ENCODE measurements around the gene IGSF9.

IGSF9 gene

GRCh38 chr1:159973350-159973940 lies 28.0 kb upstream of the IGSF9 start:
- DNase-seq, result no peak

- no peak for DNase-seq
Observed at GRCh38 chr1:159972443-159973205, 27.2 kb upstream of the IGSF9 start.

GRCh38 chr1:159970932-159971342 lies 25.5 kb upstream of the IGSF9 start:
- no peak for DNase-seq

- no peak for DNase-seq
Observed at GRCh38 chr1:159968901-159969300, 23.5 kb upstream of the IGSF9 start.

- no peak for DNase-seq
Observed at GRCh38 chr1:159965263-159965662, 19.9 kb upstream of the IGSF9 start.

GRCh38 chr1:159964144-159964543 lies 18.7 kb upstream of the IGSF9 start:
- no peak for DNase-seq

- DNase-seq, result no peak
Observed at GRCh38 chr1:159962176-159962575, 16.8 kb upstream of the IGSF9 start.

GRCh38 chr1:159961636-159962035 lies 16.2 kb upstream of the IGSF9 start:
- DNase-seq, result no peak

GRCh38 chr1:159960721-159961381 lies 15.4 kb upstream of the IGSF9 start:
- no peak for DNase-seq

GRCh38 chr1:159959451-159959850 lies 14.0 kb upstream of the IGSF9 start:
- DNase-seq, result no peak

- no peak for DNase-seq
Observed at GRCh38 chr1:159958719-159959380, 13.4 kb upstream of the IGSF9 start.

- DNase-seq, result no peak
Observed at GRCh38 chr1:159957824-159958268, 12.4 kb upstream of the IGSF9 start.

- DNase-seq, result no peak
Observed at GRCh38 chr1:159955456-159955855, 10.0 kb upstream of the IGSF9 start.

- no peak for DNase-seq
Observed at GRCh38 chr1:159953536-159954515, 8.4 kb upstream of the IGSF9 start, which contains the start of gene SLAMF9. TSS of gene SLAMF9 (minus strand) at chr1:159954237. CDS start at chr1:159954137, 100 bp downstream.

- no peak for DNase-seq
Observed at GRCh38 chr1:159952932-159953331, 7.5 kb upstream of the IGSF9 start.

- no peak for DNase-seq
Observed at GRCh38 chr1:159951551-159951950, 6.1 kb upstream of the IGSF9 start.

- no peak for DNase-seq
Observed at GRCh38 chr1:159951016-159951415, 5.6 kb upstream of the IGSF9 start.

- DNase-seq, result no peak
Observed at GRCh38 chr1:159949981-159950381, 4.6 kb upstream of the IGSF9 start.

- no peak for DNase-seq
Observed at GRCh38 chr1:159949123-159949522, 3.7 kb upstream of the IGSF9 start.

- no peak for DNase-seq
Observed at GRCh38 chr1:159947942-159948341, 2.5 kb upstream of the IGSF9 start.

GRCh38 chr1:159946242-159947187 lies 1.1 kb upstream of the IGSF9 start:
- DNase-seq, result no peak
